Gastroesophageal sphincter (tissue), 3 donors: ENCODE results near the gene MKI67.

Experiments
- EP300 ChIP-seq: sonication (generic); formaldehyde crosslinking; IDR thresholded peaks from one replicate; pipeline ENCODE4 v1.6.1; 2017; ENCODE audit warnings: antibody characterized with exemption, mild to moderate bottlenecking
- POLR2A ChIP-seq, 2 donors: fragments of 450-650 bp; IDR thresholded peaks; one replicate each; pipeline ENCODE4 v1.6.1; 2017; ENCODE audit warnings: antibody characterized with exemption in 2 of 2, mild to moderate bottlenecking in 2 of 2, moderate library complexity in 1 of 2
- POLR2AphosphoS5 ChIP-seq: sonication (generic); formaldehyde crosslinking; IDR thresholded peaks from one replicate; pipeline ENCODE4 v1.6.1; 2017; ENCODE audit warnings: antibody characterized with exemption
- TF ChIP-seq, protein P1 (sequence below), 4 experiments: fragments of 200-600 bp in 2 of 4; fragments of 450-650 bp in 2 of 4; sonication (generic) in 1 of 4; IDR thresholded peaks; one replicate each; pipeline ENCODE4 v1.5.1; 2017 to 2019; ENCODE audit warnings: antibody characterized with exemption in 4 of 4, mild to moderate bottlenecking in 2 of 4, moderate library complexity in 2 of 4

DNA sequence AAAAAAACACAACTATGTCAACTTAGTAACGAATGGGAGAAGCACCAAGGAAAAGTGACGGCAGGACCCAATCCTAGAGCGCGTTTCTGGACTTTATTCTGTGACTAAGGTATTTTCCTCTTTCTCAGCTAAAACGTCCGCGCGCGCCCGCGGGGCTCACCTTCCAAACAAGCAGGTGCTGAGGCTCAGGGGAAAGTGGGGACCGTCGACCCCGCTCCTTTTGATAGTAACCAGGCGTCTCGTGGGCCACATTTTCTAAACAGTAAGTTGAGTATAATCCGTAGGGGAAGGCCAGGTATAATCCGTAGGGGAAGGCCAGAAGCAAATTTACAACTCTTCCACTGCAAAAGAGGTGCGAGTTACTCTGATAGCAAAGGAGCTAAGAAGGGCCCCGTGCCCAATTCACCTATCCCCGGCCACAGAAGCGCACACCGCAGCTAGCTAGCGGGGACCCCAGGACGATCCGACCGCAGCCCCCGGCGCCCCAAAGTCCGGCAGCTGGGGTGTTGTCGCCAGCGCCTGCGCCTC lies 743 bp downstream of the MKI67 start:
- TF ChIP-seq, protein P1, sequence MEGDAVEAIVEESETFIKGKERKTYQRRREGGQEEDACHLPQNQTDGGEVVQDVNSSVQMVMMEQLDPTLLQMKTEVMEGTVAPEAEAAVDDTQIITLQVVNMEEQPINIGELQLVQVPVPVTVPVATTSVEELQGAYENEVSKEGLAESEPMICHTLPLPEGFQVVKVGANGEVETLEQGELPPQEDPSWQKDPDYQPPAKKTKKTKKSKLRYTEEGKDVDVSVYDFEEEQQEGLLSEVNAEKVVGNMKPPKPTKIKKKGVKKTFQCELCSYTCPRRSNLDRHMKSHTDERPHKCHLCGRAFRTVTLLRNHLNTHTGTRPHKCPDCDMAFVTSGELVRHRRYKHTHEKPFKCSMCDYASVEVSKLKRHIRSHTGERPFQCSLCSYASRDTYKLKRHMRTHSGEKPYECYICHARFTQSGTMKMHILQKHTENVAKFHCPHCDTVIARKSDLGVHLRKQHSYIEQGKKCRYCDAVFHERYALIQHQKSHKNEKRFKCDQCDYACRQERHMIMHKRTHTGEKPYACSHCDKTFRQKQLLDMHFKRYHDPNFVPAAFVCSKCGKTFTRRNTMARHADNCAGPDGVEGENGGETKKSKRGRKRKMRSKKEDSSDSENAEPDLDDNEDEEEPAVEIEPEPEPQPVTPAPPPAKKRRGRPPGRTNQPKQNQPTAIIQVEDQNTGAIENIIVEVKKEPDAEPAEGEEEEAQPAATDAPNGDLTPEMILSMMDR (IDR thresholded peaks at IDR 0.05): no peak
- TF ChIP-seq POLR2AphosphoS5 (no peak), POLR2A (IDR thresholded peaks at IDR 0.05) (no peak), EP300 (no peak)
